HG03460 (cell line): ENCODE results near the gene CERS4.
"Not testable (repeated sequence)": the region's sequence is repeated elsewhere in the genome, so short reads cannot be mapped to it uniquely, and the experiment has no call there.

Experiments
- ATAC-seq: cut with Tn5 transposase; IDR thresholded peaks from one replicate; pipeline ENCODE4 v1.9.1; 2021; ENCODE audit not compliant: unreplicated experiment

Gene CERS4

DNA sequence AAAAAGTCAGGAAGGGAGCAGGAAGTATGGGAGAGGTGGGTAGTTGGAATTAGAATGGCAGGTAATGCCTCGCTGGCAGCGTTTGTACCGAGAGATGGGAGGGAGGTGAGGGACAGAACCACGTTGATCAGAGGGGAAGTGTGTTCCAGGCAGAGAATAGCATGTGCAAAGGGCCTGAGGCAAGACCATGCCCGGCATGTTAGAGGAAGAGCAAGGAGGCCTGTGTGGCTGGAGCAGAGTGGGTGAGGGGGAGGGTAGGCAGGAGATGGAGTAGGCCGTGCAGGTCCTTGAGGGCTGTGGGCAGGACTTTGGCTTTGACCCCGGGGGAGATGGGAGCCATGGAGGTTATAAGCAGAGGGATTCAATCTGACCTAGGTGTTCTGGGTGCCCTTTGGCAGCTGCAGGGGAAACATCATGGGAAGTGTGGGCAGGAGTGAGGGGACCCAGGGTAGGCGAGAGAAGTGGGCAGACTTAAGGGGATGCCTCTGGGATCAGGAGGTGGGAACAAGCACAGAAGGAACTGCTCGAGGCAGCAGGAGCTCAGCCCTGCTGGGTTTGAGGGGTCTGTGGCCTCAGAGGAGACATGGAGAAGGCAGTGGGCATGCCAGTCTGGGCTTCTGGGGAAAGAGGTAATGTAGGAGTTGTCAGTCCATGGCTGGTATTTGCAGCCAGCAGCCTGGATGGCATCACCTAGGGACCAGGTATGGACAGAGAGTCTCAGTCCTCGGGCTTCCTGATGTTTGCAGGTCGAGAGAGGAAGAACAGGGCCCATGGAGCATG, 50.2 kb downstream of the CERS4 start:
- ATAC-seq = no peak

DNA sequence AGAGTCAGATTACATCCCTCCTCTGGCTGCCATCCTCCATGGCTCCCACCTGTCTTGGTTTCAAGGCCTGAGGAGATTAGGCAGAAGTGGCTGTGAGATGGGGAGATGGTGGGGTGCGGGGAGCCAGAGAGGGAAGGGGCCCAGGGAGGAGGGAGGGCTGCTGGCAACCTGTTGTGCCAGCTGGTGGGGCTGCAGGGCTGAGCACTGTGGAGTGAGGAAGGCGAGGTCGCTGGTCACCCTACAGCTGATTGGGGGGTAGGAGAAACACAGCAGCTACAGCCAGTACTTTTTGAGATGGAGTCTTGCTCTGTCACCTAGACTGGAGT, 50.7 kb downstream of the CERS4 start:
- ATAC-seq = no peak

DNA sequence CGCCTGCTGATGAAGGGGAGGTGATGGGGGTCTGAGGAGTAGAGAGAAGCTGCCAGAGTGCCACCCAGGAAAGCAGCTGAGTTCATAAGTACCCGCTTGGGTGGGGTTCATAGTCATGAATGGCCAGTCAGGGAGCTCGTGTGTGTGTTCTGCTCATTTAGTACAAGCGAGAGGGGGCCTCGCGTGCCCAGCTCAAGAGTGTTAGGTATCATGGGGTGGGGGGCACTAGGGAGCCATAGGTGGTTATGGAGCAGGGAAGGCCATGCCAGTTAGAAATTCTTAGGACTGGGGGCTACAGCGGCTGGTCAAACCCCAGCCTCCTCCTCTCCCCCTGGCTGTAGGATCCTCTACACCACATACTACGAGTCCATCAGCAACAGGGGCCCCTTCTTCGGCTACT, 52.2 kb downstream of the CERS4 start:
- ATAC-seq = no peak

DNA sequence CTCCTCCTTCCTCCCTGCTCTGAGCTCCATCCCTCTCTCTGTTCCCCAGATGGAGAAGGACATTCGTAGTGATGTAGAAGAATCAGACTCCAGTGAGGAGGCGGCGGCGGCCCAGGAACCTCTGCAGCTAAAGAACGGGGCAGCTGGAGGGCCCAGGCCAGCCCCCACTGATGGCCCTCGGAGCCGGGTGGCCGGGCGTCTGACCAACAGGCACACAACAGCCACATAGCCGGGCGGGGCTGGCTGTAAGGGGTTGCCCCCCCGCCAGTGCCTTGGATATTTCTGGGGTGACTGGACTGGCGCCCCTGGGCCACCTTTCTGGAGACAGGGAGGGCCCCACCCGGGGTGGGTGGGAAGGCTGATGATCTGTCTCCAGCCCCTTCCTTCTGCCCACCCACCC, 52.7 kb downstream of the CERS4 start:
- ATAC-seq = no peak

DNA sequence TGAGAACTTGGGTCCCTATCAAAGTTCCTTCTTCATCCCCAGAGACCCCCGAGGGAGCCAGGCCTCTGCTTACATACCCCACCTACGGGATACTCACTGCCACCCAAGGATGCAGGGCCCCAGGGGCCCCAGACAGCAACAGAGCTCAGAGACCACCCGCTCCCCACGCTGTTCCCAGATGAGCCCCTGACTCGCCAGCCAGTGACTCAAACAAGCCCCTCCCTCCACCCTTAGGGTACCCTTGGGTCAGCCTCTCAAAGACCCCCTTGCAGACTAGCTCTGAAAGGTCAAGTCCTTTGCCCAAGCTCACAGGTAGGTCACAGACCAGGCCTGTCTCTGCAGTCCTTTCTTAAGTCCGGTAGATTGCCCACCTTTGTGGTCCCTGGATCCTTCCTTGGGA, 53.3 kb downstream of the CERS4 start:
- no peak for ATAC-seq

DNA sequence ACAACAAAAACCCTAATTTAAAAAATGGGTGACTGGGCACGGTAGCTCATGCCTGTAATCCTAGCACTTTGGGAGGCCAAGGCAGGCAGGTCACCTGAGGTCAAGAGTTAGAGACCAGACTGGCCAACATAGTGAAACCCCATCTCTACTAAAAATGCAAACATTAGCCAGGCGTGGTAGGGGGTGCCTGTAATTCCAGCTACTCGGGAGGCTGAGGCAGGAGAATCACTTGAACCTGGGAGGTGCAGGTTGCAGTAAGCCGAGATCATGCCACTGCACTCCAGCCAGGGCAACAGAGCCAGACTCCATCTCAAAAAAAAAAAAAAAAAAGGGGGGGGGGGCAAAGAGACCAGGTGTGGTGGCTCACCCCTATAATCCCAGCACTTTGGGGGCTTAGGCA, 55.1 kb downstream of the CERS4 start:
- ATAC-seq = not testable (repeated sequence)

DNA sequence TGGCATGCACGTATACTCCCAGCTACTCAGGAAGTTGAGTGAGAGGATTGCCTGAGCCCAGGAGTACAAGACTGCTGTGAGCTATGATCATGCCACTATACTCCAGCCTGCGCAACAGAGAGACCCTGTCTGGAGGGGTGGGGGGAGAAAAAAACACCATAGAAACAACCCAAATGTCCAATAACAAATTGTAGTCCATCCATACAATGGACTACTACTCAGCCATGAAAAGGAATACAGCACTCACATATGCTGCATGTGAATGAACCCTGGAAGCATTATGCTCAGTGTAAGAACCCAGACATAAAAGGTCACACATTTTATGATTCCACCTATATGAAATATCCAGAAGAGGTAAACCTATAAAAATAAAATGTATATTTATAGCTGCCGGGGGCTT, 56.7 kb downstream of the CERS4 start:
- ATAC-seq = no peak

DNA sequence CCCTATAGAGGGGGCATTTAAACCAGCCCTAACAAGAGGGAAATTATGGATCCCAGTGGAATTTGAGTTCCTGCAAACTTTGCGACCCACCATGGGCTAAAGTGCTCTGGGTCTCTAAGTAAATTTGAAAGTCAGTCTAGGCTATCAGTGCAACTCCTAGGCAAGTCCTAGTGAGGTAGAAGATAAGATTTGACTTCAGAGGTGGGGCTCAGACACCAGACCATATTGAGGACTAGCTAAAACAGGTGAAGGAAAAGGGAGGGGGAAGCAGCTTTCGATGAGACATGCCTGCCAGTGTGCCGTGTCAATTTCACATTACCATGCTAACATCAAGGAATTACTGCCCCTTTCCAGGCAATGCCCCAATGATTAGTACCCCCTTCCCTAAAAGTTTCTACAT, 60.6 kb downstream of the CERS4 start:
- no peak for ATAC-seq

DNA sequence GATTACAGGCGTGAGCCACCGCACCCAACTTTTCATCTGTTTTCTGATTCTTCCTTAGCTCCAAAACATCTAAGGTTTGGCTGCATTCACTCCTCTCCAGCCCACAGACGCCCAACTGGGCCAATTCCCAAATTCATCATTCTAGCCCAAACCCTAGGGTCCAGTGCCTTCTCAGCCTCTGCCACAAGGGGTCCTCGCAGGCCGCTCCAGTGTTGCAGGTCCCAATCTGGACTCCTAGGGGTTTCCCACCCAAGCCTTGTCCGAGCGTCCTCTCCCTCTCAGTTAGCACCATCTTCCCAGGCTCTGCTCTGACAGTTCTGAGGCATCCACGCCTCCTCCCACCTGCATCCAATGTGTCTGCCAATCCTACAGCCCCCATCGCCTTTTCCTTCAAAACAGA, 67.3 kb downstream of the CERS4 start:
- ATAC-seq = not testable (repeated sequence)

DNA sequence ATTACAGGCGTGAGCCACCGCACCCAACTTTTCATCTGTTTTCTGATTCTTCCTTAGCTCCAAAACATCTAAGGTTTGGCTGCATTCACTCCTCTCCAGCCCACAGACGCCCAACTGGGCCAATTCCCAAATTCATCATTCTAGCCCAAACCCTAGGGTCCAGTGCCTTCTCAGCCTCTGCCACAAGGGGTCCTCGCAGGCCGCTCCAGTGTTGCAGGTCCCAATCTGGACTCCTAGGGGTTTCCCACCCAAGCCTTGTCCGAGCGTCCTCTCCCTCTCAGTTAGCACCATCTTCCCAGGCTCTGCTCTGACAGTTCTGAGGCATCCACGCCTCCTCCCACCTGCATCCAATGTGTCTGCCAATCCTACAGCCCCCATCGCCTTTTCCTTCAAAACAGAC, 82.2 kb downstream of the CERS4 start:
- ATAC-seq = not testable (repeated sequence)

DNA sequence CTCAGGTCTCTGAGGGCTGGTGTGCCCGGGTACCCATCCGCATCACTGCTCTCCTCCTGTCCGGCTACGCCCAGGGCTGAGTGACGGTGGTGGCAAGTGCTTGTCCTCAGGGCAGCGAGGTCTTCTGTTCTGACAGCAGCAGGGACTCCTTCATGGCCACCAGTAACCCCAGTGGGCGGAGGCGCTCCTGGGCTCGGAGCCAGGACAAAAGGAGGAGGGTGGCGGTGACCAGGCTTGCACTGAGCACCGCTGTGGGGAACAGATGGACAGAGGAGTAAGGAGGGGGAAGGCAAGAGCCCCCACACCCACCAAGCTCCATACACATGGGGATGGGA, 93.2 kb downstream of the CERS4 start:
- ATAC-seq = no peak

DNA sequence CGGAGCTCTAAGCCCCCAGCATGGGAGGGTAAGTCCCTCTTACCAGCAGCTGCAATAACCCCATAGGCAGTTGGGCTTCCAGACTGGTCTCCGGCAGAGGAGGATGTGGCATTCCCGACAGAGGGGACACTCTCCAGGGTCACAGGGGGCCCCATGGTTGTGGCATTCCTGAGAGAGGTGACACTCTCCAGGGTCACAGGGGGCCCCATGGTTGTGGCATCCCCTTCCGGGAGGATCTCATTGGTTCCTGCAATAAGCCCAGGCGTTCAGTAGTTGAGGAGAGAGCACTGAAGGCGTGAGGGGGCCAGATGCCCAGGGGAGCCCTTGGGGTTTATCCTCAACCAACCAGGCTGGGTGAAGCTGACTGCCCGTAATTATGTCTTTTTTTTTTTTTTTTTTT, 93.6 kb downstream of the CERS4 start:
- ATAC-seq = no peak

DNA sequence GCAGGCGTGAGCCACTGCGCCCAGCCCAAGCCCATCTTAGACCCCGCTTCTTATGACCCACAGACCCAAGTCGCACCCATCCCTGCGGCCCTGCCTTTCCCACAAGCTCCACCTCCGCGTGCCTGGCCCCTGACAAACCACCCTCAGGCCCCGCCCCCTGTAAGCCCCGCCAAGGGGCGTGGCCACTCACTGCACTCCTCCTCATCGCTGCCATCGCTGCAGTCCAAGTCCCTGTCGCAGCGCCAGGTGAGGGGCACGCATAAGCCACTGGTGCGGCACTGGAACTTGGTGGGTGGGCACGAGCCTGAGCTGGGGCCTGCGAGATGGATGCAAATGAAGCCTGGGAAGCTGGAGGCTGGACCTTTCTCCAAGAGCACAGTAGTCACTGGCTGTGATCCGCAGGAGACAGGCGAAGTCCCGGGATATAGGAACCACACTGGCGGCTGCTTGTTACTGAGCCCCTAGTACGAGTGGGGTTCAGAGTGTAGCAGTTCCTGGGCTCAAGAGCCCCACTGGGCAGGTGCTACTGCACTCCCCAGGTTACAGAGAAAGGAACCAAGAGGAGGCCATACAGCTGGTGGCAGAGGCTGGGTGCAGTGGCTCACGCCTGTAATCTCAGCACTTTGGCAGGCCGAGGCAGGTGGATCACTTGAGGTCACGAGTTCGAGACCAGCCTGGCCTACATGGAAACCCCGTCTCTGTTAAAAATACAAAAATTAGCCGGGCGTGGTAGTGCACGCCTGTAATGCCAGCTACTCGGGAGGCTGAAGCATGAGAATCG, 95.9 kb downstream of the CERS4 start:
- no peak for ATAC-seq

DNA sequence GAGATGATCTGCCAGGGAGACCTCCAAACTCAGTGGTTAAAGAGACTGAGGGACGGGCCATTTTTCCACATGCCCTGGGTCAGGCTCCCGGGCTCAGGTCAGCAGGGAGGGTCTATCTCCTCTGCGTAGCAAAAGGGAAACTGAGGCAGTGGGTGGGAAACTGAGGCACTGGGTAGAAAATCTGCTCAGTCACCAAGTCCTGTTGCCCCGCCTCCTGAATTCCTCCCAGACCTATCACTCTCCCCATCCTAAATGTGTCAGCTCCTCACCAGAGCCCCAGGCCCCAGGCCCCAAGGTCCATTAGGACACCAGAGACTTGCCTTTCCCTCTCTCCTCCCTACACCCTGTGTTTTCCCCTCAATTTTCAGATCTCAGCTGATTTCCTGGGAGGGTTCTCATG, 96.6 kb downstream of the CERS4 start:
- no peak for ATAC-seq

DNA sequence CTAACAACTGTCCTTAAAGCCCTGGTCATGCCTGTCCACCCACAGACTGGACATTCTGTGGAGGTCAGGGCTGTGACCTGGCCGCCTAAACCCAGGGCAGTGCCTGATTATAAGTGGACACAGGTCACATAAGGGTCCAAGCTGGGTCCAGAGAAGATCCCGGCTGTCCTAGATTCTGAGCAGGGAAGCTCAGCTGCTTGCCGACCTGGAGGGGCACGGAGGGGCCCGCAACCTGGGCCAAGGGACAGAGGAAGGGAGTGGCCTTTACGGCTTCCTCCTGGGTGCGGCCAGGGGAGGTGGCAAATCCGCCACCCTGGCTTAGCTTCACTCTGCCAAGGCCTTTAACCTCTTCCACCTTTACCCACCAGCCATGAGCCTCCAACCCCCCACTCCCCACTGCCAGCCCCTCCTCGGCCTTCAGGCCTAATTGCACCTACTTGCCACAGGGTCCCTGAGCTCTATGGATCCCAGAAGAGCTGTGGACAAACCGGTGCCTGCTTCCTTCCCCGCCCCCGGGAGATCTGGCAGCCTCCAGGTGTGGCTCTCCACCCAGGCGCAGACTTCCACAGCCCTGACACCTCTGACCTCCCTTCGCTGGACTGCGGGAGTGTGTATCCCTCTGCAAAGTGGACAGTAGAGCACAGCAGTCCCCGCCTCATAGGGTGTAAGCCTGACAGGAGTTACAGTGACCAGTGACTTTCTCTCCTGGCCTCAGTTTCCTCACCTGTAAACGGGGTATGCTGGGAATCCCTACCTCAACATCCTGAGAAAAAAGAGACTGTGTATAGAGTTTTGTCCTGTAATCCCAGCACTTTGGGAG, 97.3 kb downstream of the CERS4 start:
- no peak for ATAC-seq

DNA sequence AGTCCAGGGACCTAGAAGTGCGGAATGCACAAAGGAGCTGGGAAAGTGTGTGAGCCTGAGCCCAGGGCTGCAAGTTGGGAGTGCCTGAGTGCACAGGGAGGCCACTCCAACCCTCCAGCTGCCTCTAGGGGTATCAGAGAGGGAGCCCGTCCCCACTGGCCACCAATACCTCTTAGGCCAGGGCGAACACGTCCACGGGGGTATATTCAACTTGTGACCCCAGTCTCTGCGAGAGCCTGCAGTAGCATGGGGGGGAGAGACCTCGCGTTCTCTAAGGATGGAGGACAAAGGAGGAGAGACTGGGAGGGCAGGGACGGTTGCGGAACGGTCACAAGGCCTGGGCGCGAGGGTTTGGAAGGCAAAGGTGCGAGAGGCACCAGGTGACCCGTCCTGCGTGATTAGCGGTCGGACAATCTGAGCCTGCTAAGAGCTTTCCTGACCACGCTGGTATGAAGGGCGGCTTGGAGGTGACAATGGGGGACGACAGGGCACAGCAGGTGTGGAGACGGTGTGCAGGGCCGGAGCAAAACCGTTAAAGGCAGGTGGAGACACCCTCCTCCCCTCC, 98.3 kb downstream of the CERS4 start:
- no peak for ATAC-seq

DNA sequence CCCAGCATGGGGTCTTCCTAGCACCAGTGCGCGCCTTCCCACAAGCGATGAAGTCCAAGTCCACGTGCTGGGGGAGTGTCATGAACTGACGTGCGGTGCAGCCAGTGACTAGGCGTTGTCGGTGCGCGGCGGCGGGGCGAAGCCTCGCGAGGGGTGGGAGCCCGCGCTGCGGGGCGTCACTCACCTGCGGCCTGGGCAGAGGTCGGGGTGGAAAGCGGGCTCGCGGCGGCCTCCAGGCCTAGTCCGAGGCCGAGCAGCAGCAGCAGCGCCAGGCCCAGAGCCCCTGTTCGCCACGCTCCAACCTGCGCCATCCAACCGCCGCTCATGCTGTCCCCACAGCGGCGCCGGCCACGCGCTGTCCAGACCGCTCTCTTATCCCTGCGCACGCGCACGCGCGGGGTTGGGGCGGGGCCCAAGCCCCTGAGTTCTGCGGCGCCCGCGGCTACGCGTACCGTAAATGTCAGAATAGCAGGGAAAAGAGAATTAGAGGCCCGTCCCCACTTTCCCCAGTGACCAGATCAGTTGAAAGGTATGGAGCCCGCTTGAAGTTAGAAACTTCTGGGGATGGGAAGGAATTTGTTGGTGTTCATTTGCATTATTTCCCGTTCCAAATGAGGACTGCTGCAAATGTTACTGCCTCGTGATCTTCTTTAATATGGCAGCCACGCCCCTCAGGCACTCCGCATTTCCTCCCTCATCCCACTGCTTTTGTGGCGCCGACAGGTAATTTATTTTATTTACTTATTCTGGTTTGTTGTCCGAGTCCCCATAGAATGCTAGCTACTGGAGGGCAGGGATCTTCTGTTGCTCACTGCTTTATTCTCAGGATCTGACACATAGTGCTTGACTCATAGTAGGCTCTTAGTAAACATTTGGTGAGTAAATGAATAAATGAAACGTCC, 99.0 kb downstream of the CERS4 start, which contains the start of gene CD320:
CD320 (minus strand) TSS at position 394 of the 902 bp plus-strand sequence; CDS start at position 326, 68 bp downstream.
- ATAC-seq = peak; percentile 65

DNA sequence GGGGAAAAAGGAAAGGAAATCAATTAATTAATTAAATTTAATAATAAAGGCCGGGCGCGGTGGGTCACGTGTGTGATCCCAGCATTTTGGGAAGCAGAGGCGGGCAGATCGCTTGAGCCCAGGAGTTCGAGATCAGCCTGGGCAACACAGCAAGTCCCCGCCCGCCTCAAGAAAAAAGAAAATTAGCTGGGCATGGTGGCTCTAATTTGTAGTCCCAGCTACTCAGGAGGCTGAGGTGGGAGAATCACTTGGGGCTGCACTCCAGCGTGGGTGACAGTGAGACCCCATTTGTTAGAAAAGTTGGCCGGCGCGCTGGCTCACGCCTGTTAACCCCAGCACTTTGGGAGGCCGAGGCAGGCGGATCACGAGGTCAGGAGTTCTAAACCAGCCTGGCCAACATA, 99.7 kb downstream of the CERS4 start:
- no peak for ATAC-seq

DNA sequence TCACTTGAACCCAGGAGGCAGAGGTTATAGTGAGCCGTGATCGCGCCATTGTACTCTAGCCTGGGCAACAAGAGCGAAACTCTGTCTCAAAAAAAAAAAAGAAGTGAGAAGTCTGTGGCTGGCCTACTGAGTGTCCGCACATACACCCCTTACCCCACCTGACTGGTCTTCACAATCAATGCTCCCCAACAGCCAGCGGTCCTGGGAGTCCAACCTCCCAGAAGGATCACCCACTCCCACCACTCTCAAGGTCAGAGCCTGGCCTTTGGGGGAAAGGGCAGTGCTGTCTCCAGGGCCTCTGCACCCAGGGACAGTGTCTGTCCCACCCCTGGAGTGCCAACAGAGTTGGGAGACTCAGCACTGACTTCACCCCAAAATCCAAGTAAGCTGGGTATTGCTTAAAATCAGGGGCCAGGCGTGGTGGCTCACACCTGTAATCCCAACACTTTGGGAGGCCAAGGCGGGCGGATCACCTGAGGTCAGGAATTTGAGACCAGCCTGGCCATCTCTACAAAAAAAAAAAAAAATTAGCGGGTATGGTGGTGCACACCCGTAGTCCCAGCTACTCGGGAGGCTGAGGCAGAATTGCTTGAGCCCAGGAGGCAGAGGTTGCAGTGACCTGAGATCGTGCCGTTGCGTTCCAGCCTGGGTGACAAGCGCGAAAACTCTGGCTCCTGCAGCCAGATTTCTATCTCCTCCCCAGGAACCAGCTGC, 101.3 kb downstream of the CERS4 start:
- no peak for ATAC-seq
